ENCODE data around the gene ZNF592.

DNA sequence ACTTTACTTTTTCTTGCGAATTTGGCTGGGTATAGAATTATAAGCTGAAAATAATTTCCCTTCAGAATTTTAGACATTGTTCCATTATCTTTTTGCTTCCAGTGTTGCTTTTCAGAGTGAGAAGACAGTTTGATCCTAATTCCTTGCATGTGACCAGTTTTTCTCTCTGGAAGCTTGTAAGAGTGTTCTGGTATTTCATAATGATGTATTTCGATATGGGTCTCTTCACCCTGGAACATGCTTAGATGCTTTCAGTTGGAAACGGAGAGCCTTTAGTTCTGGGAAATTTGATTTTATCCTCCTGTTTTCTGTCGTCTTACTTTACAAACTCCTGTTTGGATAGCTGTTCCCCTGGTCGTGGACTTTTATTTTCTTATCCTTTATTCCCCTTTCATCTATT lies 82.6 kb downstream of the ZNF592 start:
- no peak for TF ChIP-seq SNAI2 (CRISPR knock-in tag; IDR thresholded peaks at IDR 0.05)
- TF ChIP-seq RARB (CRISPR knock-in tag; IDR thresholded peaks at IDR 0.05), result no peak
- no peak for TF ChIP-seq ZC3H10 (CRISPR knock-in tag; IDR thresholded peaks at IDR 0.05)
- TF ChIP-seq ZNF565 (CRISPR knock-in tag; conservative IDR thresholded peaks at IDR 0.05; ENCODE audit: low read depth), result no peak
- TF ChIP-seq, protein P1, sequence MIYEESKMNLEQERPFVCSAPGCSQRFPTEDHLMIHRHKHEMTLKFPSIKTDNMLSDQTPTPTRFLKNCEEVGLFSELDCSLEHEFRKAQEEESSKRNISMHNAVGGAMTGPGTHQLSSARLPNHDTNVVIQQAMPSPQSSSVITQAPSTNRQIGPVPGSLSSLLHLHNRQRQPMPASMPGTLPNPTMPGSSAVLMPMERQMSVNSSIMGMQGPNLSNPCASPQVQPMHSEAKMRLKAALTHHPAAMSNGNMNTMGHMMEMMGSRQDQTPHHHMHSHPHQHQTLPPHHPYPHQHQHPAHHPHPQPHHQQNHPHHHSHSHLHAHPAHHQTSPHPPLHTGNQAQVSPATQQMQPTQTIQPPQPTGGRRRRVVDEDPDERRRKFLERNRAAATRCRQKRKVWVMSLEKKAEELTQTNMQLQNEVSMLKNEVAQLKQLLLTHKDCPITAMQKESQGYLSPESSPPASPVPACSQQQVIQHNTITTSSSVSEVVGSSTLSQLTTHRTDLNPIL (CRISPR knock-in tag; IDR thresholded peaks at IDR 0.05; ENCODE audit: low read depth), result no peak
- TF ChIP-seq, protein P2, sequence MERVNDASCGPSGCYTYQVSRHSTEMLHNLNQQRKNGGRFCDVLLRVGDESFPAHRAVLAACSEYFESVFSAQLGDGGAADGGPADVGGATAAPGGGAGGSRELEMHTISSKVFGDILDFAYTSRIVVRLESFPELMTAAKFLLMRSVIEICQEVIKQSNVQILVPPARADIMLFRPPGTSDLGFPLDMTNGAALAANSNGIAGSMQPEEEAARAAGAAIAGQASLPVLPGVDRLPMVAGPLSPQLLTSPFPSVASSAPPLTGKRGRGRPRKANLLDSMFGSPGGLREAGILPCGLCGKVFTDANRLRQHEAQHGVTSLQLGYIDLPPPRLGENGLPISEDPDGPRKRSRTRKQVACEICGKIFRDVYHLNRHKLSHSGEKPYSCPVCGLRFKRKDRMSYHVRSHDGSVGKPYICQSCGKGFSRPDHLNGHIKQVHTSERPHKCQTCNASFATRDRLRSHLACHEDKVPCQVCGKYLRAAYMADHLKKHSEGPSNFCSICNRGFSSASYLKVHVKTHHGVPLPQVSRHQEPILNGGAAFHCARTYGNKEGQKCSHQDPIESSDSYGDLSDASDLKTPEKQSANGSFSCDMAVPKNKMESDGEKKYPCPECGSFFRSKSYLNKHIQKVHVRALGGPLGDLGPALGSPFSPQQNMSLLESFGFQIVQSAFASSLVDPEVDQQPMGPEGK (CRISPR knock-in tag; IDR thresholded peaks at IDR 0.05; ENCODE audit: borderline replicate concordance), result no peak
- TF ChIP-seq, protein P3, sequence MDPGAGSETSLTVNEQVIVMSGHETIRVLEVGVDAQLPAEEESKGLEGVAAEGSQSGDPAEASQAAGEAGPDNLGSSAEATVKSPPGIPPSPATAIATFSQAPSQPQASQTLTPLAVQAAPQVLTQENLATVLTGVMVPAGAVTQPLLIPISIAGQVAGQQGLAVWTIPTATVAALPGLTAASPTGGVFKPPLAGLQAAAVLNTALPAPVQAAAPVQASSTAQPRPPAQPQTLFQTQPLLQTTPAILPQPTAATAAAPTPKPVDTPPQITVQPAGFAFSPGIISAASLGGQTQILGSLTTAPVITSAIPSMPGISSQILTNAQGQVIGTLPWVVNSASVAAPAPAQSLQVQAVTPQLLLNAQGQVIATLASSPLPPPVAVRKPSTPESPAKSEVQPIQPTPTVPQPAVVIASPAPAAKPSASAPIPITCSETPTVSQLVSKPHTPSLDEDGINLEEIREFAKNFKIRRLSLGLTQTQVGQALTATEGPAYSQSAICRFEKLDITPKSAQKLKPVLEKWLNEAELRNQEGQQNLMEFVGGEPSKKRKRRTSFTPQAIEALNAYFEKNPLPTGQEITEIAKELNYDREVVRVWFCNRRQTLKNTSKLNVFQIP (CRISPR knock-in tag; IDR thresholded peaks at IDR 0.05; ENCODE audit: borderline replicate concordance, low read depth), result no peak
- no peak for TF ChIP-seq TCF4 (CRISPR knock-in tag; IDR thresholded peaks at IDR 0.05; ENCODE audit: borderline replicate concordance)
- no peak for TF ChIP-seq ZFP3 (CRISPR knock-in tag; IDR thresholded peaks at IDR 0.05)
- TF ChIP-seq CSDC2 (CRISPR knock-in tag; IDR thresholded peaks at IDR 0.05), result no peak
- no peak for TF ChIP-seq ZNF8 (CRISPR knock-in tag; IDR thresholded peaks at IDR 0.05)
- no peak for TF ChIP-seq TOX (CRISPR knock-in tag; IDR thresholded peaks at IDR 0.05; ENCODE audit: borderline replicate concordance)
- no peak for TF ChIP-seq ZFP30 (CRISPR knock-in tag; IDR thresholded peaks at IDR 0.05)
